Adrenal gland (tissue), 5 donors: ENCODE results near the gene KCNH1.

ENCODE experiments used
- CTCF ChIP-seq, 6 experiments: fragments of 450-650 bp in 4 of 6; fragments of 200-600 bp in 2 of 6; sonication (generic) in 1 of 6; IDR thresholded peaks; 1 replicate in 5 of 6; 2 replicates in 1 of 6; pipeline versions ENCODE4 v1.5.1 to v1.8.0; 2016 to 2021; ENCODE audit warnings: antibody characterized with exemption in 6 of 6, mild to moderate bottlenecking in 2 of 6, moderate library complexity in 1 of 6
- POLR2A ChIP-seq, 2 donors: fragments of 450-650 bp; IDR thresholded peaks; one replicate each; pipeline ENCODE4 v1.6.1; 2017; ENCODE audit warnings: antibody characterized with exemption in 2 of 2, mild to moderate bottlenecking in 2 of 2, moderate library complexity in 1 of 2
- donor health status: DM: no; HTN: no; CAD: no.

- no peak for TF ChIP-seq CTCF (IDR thresholded peaks at IDR 0.05)
- TF ChIP-seq POLR2A (IDR thresholded peaks at IDR 0.05): no peak
Observed at GRCh38 chr1:210797422-210797821, 336.5 kb downstream of the KCNH1 start.
